Kidney (tissue), 14 donors: ENCODE data around the gene ZCCHC2. TPM values are rescaled to one million over a fixed set of nuclear protein-coding genes. Genes with fewer than 3 reads are reported as not detected.

ENCODE experiments used
- DNase-seq, 5 donors: peaks; one replicate each; pipeline ENCODE4 v3.0.0-alpha.2; 2013 to 2020
- FAIRE-seq: peaks from 2 replicates; lab custom pipeline; 2012; peaks lifted over from hg19 to GRCh38; lab: Jason Lieb, UNC
- H3K27ac ChIP-seq, 2 donors: one replicate each; pipeline ENCODE4 v1.7.0; 2013; ENCODE audit warnings: low read depth in 2 of 2, low read length in 2 of 2, inconsistent platforms in 1 of 2
- H3K27me3 ChIP-seq: one replicate; pipeline ENCODE4 v1.7.1; 2013; ENCODE audit warnings: low read length, inconsistent platforms; ENCODE audit not compliant: control insufficient read depth, insufficient read depth
- H3K36me3 ChIP-seq, 3 donors: one replicate each; pipeline versions ENCODE4 v1.7.0 to v1.7.1; 2013; ENCODE audit warnings: low read length in 3 of 3, control low read depth in 1 of 3, inconsistent platforms in 1 of 3; ENCODE audit not compliant: insufficient read depth in 3 of 3, control insufficient read depth in 2 of 3
- H3K4me1 ChIP-seq, 3 donors: one replicate each; pipeline versions ENCODE4 v1.7.0 to v1.7.1; 2013; ENCODE audit warnings: low read length in 3 of 3, inconsistent platforms in 1 of 3, low read depth in 1 of 3; ENCODE audit not compliant: control insufficient read depth in 2 of 3, insufficient read depth in 2 of 3
- H3K4me3 ChIP-seq, 3 donors: one replicate each; pipeline versions ENCODE4 v1.7.0 to v1.8.1; 2013; ENCODE audit warnings: low read length in 3 of 3, control low read depth in 1 of 3, inconsistent platforms in 1 of 3
- H3K9ac ChIP-seq, 3 donors: one replicate each; pipeline versions ENCODE4 v1.7.0 to v1.7.1; 2013; ENCODE audit warnings: low read length in 3 of 3, control low read depth in 1 of 3, inconsistent platforms in 1 of 3
- H3K9me3 ChIP-seq, 3 donors: one replicate each; pipeline versions ENCODE4 v1.7.0 to v1.7.1; 2013; ENCODE audit warnings: low read length in 3 of 3, control low read depth in 1 of 3, inconsistent platforms in 1 of 3; ENCODE audit not compliant: control insufficient read depth in 2 of 3, insufficient read depth in 1 of 3
- CTCF ChIP-seq: IDR thresholded peaks from 3 replicates; pipeline ENCODE4 v1.5.1; 2012; ENCODE audit warnings: mild to moderate bottlenecking, moderate library complexity, borderline replicate concordance; ENCODE audit not compliant: insufficient read depth; ENCODE audit errors: extremely low read depth
- intact Hi-C: fragments of 100-400 bp; cut with DNase I; formaldehyde crosslinking; loops from one replicate; pipeline ENCODE4 v1.11.1; 2022
- polyA plus RNA-seq: library from polyadenylated mRNA; stranded (reverse); fragments of 350-450 nt; fragmentation: Illumina TruSeq; extraction: RNeasy Lipid Tissue Mini Kit (QIAGEN cat#74804); gene quantifications from one replicate; pipeline ENCODE4 v1.2.3, GENCODE V29; 2014; ENCODE audit warnings: low read depth, low replicate concordance; ENCODE audit not compliant: insufficient read depth
- total RNA-seq: library from RNA; stranded (reverse); fragmentation: NEBNext Ultra II Directional; extraction: Animal tissue kit (Norgen Biotek cat#: 25700); gene quantifications from one replicate; pipeline ENCODE4 v1.2.1, GENCODE V29; 2021
- donor health status: control.
- donor health status: control.
- donor health status: control.
- donor health status: control.
- donor health status: control.
- donor health status: DM: yes; HTN: yes; CAD: no.
- donor health status: Normal renal cell carcinoma (clear cell type).

The ZCCHC2 gene
- total and polyA plus RNA-seq, 2 donors from 2014 or later = 5.5 to 22.1 TPM

GRCh38 chr18:62610351-62610700 lies 87.5 kb downstream of the ZCCHC2 start:
- intact Hi-C loops = no loop called here
- TF ChIP-seq CTCF = no peak
- no peak for FAIRE-seq
- Histone ChIP-seq H3K4me1 (peaks cover 0 to 8% (median 0%) of the 10 kb centered on the region in 3 donors), H3K4me3 (peak overlapping the region in 1 of 3 donors; percentile 56), H3K27me3 (no peaks in the 10 kb centered on the region), H3K9ac (no peak overlapping the region), H3K9me3 (peaks cover 0 to 4% (median 0%) of the 10 kb centered on the region in 3 donors), H3K36me3 (no peaks in the 10 kb centered on the region), H3K27ac (no peak overlapping the region)
- DNase-seq = peak in 3 of 5 donors; percentile 59 to 78 (median 73)

GRCh38 chr18:62610701-62611411 lies 88.0 kb downstream of the ZCCHC2 start:
- Histone ChIP-seq H3K36me3 (no peaks in the 10 kb centered on the region), H3K9me3 (peaks cover 0 to 4% (median 0%) of the 10 kb centered on the region in 3 donors), H3K27me3 (no peaks in the 10 kb centered on the region), H3K9ac (no peak overlapping the region), H3K4me3 (peak overlapping the region in 2 of 3 donors; percentile 56 to 58), H3K27ac (no peak overlapping the region), H3K4me1 (peaks cover 0 to 8% (median 0%) of the 10 kb centered on the region in 3 donors)
- DNase-seq (peak in 4 of 5 donors; percentile 76 to 88 (median 84)), FAIRE-seq (no peak)
- TF ChIP-seq CTCF = no peak
- intact Hi-C loops = no loop called here

GRCh38 chr18:62611453-62612288 lies 88.8 kb downstream of the ZCCHC2 start:
- DNase-seq (peak in 4 of 5 donors; percentile 48 to 64 (median 57)), FAIRE-seq (no peak)
- H3K27me3 ChIP-seq = no peaks in the 10 kb centered on the region
- intact Hi-C loops = no loop called here
- TF ChIP-seq CTCF = no peak
- peaks cover 0 to 4% (median 0%) of the 10 kb centered on the region in 3 donors for H3K9me3 ChIP-seq
- no peaks in the 10 kb centered on the region for H3K36me3 ChIP-seq
- peak overlapping the region in 2 of 3 donors; percentile 56 to 58 for H3K4me3 ChIP-seq
- H3K4me1 ChIP-seq = peaks cover 0 to 8% (median 0%) of the 10 kb centered on the region in 3 donors
- no peak overlapping the region for H3K27ac ChIP-seq
- H3K9ac ChIP-seq = no peak overlapping the region
